ENCODE data around the gene KLHL21.

The KLHL21 gene

GRCh38 chr1:6546326-6546725, 56.3 kb downstream of the KLHL21 start:
- no peak for DNase-seq

- DNase-seq, result no peak
Measured at GRCh38 chr1:6545276-6546112, 57.2 kb downstream of the KLHL21 start.

GRCh38 chr1:6544831-6545230, 57.8 kb downstream of the KLHL21 start:
- DNase-seq, result no peak

Data from GOT3 (cell line).